Measurements from ENCODE around the gene CHST10.
"Not testable (repeated sequence)": the region's sequence is repeated elsewhere in the genome, so short reads cannot be mapped to it uniquely, and the experiment has no call there.

The CHST10 gene

GRCh38 chr2:100416935-100417710 is at the start of gene CHST10:
TSS of gene CHST10 (minus strand) at chr2:100417668. CDS start at chr2:100406675, 10,993 bp downstream.
- peak; percentile 40 for DNase-seq

GRCh38 chr2:100460904-100461530 is 43.5 kb upstream of the CHST10 start:
- DNase-seq: no peak

GRCh38 chr2:100456357-100456756 is 38.9 kb upstream of the CHST10 start:
- DNase-seq: not testable (repeated sequence)

- no peak for DNase-seq
Observed at GRCh38 chr2:100453853-100454252, 36.4 kb upstream of the CHST10 start.

- DNase-seq: no peak
Observed at GRCh38 chr2:100451734-100452133, 34.3 kb upstream of the CHST10 start.

- no peak for DNase-seq
Observed at GRCh38 chr2:100451092-100451491, 33.6 kb upstream of the CHST10 start.

GRCh38 chr2:100446696-100447095 is 29.2 kb upstream of the CHST10 start:
- no peak for DNase-seq

- DNase-seq: no peak
Observed at GRCh38 chr2:100437751-100438150, 20.3 kb upstream of the CHST10 start.

GRCh38 chr2:100429726-100430125 is 12.3 kb upstream of the CHST10 start:
- DNase-seq: no peak

- peak; percentile 52 for DNase-seq
Observed at GRCh38 chr2:100427627-100428258, 10.3 kb upstream of the CHST10 start.

- DNase-seq: no peak
Observed at GRCh38 chr2:100427111-100427510, 9.6 kb upstream of the CHST10 start.

- DNase-seq: no peak
Observed at GRCh38 chr2:100426384-100426720, 8.9 kb upstream of the CHST10 start.

- DNase-seq: no peak
Observed at GRCh38 chr2:100425573-100426383, 8.3 kb upstream of the CHST10 start.

GRCh38 chr2:100425107-100425506 is 7.6 kb upstream of the CHST10 start:
- DNase-seq: no peak

- no peak for DNase-seq
Observed at GRCh38 chr2:100424277-100424875, 6.9 kb upstream of the CHST10 start.

GRCh38 chr2:100423631-100424030 is 6.2 kb upstream of the CHST10 start:
- no peak for DNase-seq

GRCh38 chr2:100422320-100423055 is 5.0 kb upstream of the CHST10 start:
- no peak for DNase-seq

GRCh38 chr2:100419915-100420314 is 2.4 kb upstream of the CHST10 start:
- no peak for DNase-seq

- DNase-seq: no peak
Observed at GRCh38 chr2:100418406-100418962, 1.0 kb upstream of the CHST10 start.

GRCh38 chr2:100417711-100418124 is 250 bp upstream of the CHST10 start:
- DNase-seq: no peak

GRCh38 chr2:100416397-100416934 is 1.0 kb downstream of the CHST10 start:
- DNase-seq: no peak

All from activated CD4-positive, CD25-positive, alpha-beta regulatory T cell treated with anti-CD3 and anti-CD28 coated beads, Interleukin-2, amount 50 U/mL, for 72 hours (primary cell).